Colonic mucosa (tissue), 4 donors: Measurements from ENCODE around the gene PRDX5. TPM values are rescaled to one million over a fixed set of nuclear protein-coding genes. Genes with fewer than 3 reads are reported as not detected.

Experiments used
- DNase-seq: peaks from one replicate; pipeline ENCODE4 v3.0.0-alpha.2; 2020
- H3K27ac ChIP-seq: fragments of 200-600 bp; one replicate; pipeline ENCODE4 v1.8.0; 2021
- H3K27me3 ChIP-seq: fragments of 200-600 bp; one replicate; pipeline ENCODE4 v1.8.0; 2021
- H3K36me3 ChIP-seq: fragments of 200-600 bp; one replicate; pipeline ENCODE4 v1.8.0; 2021
- H3K4me1 ChIP-seq: fragments of 200-600 bp; one replicate; pipeline ENCODE4 v1.8.0; 2021; ENCODE audit warnings: mild to moderate bottlenecking
- H3K4me3 ChIP-seq: fragments of 200-600 bp; one replicate; pipeline ENCODE4 v1.8.0; 2021
- H3K9ac ChIP-seq, 2 donors: one replicate each; pipeline ENCODE4 v1.7.0; 2013; ENCODE audit warnings: control low read depth in 2 of 2, low read depth in 2 of 2, low read length in 2 of 2
- H3K9me3 ChIP-seq: fragments of 200-600 bp; one replicate; pipeline ENCODE4 v1.8.0; 2021
- CTCF ChIP-seq: fragments of 200-600 bp; IDR thresholded peaks from one replicate; pipeline ENCODE4 v1.8.0; 2022; ENCODE audit warnings: antibody characterized with exemption, mild to moderate bottlenecking
- intact Hi-C: fragments of 100-400 bp; cut with DNase I; formaldehyde crosslinking; loops from one replicate; pipeline ENCODE4 v1.14.1; 2022
- total RNA-seq, 2 donors: library from RNA; stranded (reverse); fragmentation: NEBNext Ultra II Directional in 1 of 2; extraction: Animal tissue kit (Norgen Biotek cat#: 25700) in 1 of 2; gene quantifications; one replicate each; pipeline ENCODE4 v1.2.1, GENCODE V29; 2021
- donor health status: healthy.
- donor health status: DM: no; HTN: no; CAD: no.
- donor health status: DM: no; HTN: no; CAD: no.

The PRDX5 gene
- total RNA-seq, 2 donors from 2014 or later, result 301 to 425 TPM

DNA sequence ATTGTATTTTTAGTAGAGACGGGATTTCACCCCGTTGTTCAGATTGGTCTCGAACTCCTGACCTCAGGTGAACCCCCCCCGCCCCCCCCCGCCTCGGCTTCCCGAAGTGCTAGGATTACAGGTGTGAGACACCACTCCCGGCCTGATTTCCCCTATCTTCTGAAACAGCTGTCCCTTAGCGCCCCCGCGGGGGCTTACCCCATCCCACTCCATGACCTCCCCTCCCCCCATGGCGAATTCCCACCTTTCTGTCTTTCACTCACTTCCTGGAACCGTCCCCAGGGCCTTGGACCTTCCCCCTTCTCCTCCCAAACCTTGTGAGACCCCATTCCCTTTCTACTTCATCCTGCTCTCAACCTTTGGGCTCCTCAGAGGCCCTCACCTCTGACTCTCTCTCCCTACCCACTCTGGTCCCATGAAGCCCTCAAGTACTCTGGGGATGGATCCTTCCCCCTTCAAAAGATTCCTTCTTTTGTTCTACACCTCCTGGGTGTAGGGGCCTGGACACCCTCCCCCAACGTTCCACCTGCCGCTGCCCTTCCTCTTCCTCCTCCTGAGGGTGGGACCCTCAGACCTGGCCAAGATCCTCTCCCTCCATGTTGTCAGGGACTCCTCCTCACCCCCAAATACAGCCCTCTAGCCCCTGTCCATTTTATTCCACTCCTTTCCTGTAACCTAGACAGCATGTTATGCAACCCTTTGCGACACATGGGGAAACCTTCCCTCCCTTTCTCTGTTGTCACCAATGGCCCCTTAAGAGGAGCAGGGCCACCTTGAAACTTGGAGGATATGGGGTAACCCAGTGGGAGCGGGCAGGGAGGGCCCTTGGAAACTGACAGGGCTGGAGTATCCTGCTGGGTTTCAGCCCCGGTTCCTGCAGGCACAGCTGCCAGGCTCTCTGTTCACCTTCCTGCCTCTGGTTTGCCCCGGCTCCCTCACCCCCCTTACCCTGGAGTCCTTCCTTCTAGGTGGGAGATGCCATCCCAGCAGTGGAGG, 1.1 kb downstream of the PRDX5 start:
- peak overlapping the region; percentile 68 to 97 for H3K9ac ChIP-seq
- no peaks in the 10 kb centered on the region for H3K9me3 ChIP-seq
- H3K4me3 ChIP-seq, result peak overlapping the region; percentile 76
- H3K27me3 ChIP-seq, result no peaks in the 10 kb centered on the region
- peaks cover 22% of the 10 kb centered on the region for H3K4me1 ChIP-seq
- H3K27ac ChIP-seq, result peak overlapping the region; percentile 99
- no peaks in the 10 kb centered on the region for H3K36me3 ChIP-seq
- intact Hi-C loops, result loop anchor here (5.0 kb wide), 1 partner anchor 38 kb away; the partner anchor contains the start of gene RPS6KA4
- no peak for TF ChIP-seq CTCF
- no peak for DNase-seq

DNA sequence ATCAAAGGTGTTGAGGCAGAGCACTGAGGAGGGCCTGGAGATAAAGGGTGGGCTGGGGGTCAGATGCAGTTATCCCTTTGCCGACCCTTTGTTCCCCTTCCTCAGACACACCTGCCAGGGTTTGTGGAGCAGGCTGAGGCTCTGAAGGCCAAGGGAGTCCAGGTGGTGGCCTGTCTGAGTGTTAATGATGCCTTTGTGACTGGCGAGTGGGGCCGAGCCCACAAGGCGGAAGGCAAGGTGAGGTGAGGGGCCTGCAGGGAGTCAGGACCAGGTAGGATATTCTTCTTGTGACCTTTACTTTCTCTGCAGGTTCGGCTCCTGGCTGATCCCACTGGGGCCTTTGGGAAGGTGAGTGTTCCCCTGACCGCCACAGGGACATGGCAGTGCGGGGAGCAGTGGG, 2.6 kb downstream of the PRDX5 start:
- intact Hi-C loops, result no loop called here
- DNase-seq, result no peak
- no peaks in the 10 kb centered on the region for H3K36me3 ChIP-seq
- no peaks in the 10 kb centered on the region for H3K9me3 ChIP-seq
- H3K4me3 ChIP-seq, result no peak overlapping the region
- H3K27ac ChIP-seq, result peak overlapping the region; percentile 99
- H3K4me1 ChIP-seq, result peaks cover 22% of the 10 kb centered on the region
- peak overlapping the region in 1 of 2 donors; percentile 97 for H3K9ac ChIP-seq
- no peaks in the 10 kb centered on the region for H3K27me3 ChIP-seq
- TF ChIP-seq CTCF, result no peak

DNA sequence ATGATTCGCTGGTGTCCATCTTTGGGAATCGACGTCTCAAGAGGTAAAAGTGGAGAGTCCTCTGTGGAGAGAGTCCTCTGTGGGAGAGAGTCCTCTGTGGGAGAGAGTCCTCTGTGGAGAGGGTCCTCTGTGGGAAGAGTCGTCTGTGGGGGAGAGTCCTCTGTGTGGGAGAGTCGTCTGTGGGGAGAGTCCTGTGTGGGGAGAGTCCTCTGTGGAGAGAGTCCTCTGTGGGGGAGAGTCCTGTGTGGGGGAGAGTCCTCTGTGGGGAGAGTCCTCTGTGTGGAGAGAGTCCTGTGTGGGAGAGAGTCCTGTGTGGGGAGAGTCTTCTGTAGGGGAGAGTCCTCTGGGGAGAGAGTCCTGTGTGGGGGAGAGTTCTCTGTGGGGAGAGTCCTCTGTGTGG, 3.1 kb downstream of the PRDX5 start:
- TF ChIP-seq CTCF, result no peak
- Histone ChIP-seq H3K27me3 (no peaks in the 10 kb centered on the region), H3K36me3 (no peaks in the 10 kb centered on the region), H3K27ac (peak overlapping the region; percentile 99), H3K4me1 (peaks cover 18% of the 10 kb centered on the region), H3K9me3 (no peaks in the 10 kb centered on the region), H3K4me3 (no peak overlapping the region), H3K9ac (peak overlapping the region; percentile 48 to 97)
- intact Hi-C loops, result no loop called here
- DNase-seq, result no peak

GRCh38 chr11:64321533-64321932, 3.6 kb downstream of the PRDX5 start:
- peak overlapping the region; percentile 65 for H3K27ac ChIP-seq
- no peaks in the 10 kb centered on the region for H3K36me3 ChIP-seq
- peak; percentile 79 for DNase-seq
- no peaks in the 10 kb centered on the region for H3K27me3 ChIP-seq
- TF ChIP-seq CTCF, result no peak
- intact Hi-C loops, result no loop called here
- peaks cover 13% of the 10 kb centered on the region for H3K4me1 ChIP-seq
- no peak overlapping the region for H3K4me3 ChIP-seq
- no peaks in the 10 kb centered on the region for H3K9me3 ChIP-seq
- peak overlapping the region; percentile 48 to 97 for H3K9ac ChIP-seq

DNA sequence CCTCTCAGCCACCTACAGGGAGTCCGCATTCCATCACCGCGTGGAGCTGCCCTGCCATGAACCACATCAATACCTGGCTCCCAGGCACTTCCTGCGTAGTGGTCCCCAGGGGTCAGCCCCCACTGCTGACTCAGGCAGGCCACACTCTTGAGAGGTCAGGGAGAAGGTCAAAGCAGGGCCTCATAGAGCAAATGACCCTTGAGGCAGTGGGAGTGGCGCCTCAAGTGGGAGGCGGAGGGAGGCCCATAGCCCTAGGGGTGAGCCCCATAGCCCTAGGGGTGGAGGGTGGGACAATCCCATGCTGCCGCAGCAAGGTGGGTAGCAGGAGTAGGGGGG, 5.0 kb downstream of the PRDX5 start:
- Histone ChIP-seq H3K36me3 (no peaks in the 10 kb centered on the region), H3K9ac (peak overlapping the region in 1 of 2 donors; percentile 97), H3K4me1 (peaks cover 11% of the 10 kb centered on the region), H3K27me3 (no peaks in the 10 kb centered on the region), H3K4me3 (no peak overlapping the region), H3K9me3 (no peaks in the 10 kb centered on the region), H3K27ac (peak overlapping the region; percentile 65)
- no peak for TF ChIP-seq CTCF
- DNase-seq, result no peak
- intact Hi-C loops, result no loop called here
